Urothelium cell line (cell line): ENCODE results near the gene FBXO34.
A peak's percentile ranks its signal among the peaks of the same experiment; 100 is the strongest.
"Not testable (repeated sequence)": the region's sequence is repeated elsewhere in the genome, so short reads cannot be mapped to it uniquely, and the experiment has no call there.

Source experiments
- DNase-seq: peaks from one replicate; pipeline ENCODE4 v3.0.0; 2011; ENCODE audit warnings: low spot score, mixed read lengths
- FAIRE-seq: peaks from 2 replicates; lab custom pipeline; 2011; peaks lifted over from hg19 to GRCh38; lab: Jason Lieb, UNC

The FBXO34 gene

DNA sequence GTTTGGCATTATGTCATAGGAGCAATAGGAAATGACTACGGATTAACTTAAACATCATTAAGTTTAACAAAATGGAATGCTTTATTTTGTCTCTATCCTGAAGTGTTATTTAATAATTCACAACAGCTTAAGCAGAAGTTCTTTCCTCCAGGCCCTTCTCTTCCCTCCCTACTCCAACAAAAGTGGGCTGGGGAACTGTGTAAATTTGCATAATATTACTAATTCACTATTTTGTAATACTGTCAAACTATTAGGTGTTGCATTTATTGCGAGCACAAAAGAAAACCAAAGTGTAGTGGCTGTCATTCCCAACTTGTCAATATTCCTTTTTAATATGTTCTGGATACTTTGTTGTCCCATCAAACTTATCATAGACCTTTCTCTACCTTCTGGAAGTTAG is 70.6 kb downstream of the FBXO34 start:
- FAIRE-seq (no peak), DNase-seq (no peak)

DNA sequence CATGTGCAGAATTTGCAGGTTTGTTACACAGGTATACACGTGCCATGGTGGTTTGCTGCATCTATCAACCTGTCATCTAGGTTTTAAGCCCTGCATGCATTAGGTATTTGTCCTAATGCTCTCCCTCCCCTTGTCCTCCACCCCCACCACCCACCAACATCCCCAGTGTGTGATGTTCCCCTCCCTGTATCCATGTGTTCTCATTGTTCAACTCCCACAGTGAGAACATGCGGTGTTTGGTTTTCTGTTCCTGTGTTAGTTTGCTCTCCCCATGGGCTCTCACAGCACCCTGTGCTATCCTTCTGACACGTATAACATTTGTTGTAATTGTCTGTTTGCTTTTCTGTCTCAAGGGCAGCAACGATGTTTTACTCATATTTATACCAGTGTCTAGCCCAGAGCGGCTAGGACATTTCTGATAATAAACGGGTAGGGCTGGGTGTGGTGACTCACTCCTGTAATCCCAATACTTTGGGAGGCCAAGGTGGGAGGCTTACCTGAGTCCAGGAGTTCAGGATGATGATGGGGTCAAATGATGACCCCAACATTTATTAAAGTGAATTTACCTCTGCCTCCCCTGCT is 73.5 kb downstream of the FBXO34 start:
- DNase-seq = not testable (repeated sequence)
- peak; percentile 50 for FAIRE-seq

DNA sequence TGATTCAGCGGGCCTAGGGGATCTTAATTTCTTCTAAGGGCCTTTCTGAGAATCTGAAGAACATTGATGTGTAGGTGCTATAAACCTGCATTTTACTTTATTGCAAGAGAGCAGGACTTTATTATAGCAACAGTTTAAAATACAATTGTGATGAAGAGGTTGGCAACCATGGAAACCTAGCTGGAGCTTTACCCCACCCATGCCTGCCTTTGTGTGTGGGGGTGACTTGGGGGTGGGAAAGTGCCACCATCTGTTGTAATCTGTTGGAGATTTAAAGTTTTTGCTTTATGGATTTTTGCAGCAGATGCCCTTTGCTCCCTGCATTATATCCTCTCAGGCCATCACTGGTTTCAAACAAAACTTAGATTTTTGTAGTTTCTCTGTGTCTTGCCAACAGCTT is 75.8 kb downstream of the FBXO34 start:
- FAIRE-seq (no peak), DNase-seq (no peak)

DNA sequence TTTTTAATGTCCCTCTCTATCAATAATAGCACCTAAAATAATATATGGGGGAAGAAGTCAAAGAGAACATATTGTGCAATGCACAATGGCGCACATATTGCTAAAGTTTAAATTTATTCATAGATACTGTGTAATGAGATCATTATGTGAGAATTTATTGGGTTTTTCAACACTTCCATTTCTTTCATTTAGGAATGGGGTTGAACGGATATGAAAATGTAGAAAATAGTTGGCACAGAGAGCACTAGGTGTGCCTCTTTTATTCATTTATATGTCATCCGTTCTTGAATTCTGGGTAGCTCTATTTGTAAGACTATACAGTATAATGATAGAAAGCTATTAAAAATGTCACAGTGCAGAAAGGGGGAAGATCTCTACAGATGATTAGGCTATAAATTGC is 76.5 kb downstream of the FBXO34 start:
- FAIRE-seq = no peak
- DNase-seq = no peak

GRCh38 chr14:55348766-55349453 is 77.7 kb downstream of the FBXO34 start:
- FAIRE-seq (no peak), DNase-seq (no peak)

- no peak for FAIRE-seq
- no peak for DNase-seq
These were observed 78.3 kb downstream of the FBXO34 start for GRCh38 chr14:55349565-55349964.

DNA sequence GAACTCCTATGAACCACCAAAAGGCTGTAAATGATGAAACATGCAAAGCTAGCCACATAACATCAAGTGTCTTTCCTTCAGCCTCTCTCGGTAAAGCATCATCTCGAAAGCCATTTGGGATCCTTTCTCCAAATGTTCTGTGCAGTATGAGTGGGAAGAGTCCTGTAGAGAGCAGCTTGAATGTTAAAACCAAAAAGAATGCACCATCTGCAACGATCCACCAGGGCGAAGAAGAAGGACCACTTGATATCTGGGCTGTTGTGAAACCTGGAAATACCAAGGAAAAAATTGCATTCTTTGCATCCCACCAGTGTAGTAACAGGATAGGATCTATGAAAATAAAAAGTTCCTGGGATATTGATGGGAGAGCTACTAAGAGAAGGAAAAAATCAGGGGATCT is 79.2 kb downstream of the FBXO34 start:
- FAIRE-seq (no peak), DNase-seq (no peak)

DNA sequence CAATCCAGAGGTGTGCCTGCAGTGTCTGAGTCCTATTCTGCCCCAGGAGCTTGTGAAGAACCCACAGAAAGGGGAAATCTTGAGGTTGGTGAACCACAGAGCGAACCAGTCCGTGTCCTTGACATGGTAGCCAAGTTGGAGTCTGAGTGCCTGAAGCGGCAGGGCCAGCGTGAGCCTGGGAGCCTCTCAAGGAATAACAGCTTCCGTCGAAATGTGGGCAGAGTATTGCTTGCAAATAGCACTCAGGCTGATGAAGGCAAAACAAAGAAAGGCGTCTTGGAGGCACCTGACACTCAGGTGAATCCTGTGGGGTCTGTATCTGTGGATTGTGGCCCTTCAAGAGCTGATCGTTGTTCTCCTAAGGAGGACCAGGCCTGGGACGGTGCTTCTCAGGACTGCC is 79.9 kb downstream of the FBXO34 start:
- no peak for FAIRE-seq
- no peak for DNase-seq

GRCh38 chr14:55352201-55352600 is 81.0 kb downstream of the FBXO34 start:
- DNase-seq (no peak), FAIRE-seq (no peak)

DNA sequence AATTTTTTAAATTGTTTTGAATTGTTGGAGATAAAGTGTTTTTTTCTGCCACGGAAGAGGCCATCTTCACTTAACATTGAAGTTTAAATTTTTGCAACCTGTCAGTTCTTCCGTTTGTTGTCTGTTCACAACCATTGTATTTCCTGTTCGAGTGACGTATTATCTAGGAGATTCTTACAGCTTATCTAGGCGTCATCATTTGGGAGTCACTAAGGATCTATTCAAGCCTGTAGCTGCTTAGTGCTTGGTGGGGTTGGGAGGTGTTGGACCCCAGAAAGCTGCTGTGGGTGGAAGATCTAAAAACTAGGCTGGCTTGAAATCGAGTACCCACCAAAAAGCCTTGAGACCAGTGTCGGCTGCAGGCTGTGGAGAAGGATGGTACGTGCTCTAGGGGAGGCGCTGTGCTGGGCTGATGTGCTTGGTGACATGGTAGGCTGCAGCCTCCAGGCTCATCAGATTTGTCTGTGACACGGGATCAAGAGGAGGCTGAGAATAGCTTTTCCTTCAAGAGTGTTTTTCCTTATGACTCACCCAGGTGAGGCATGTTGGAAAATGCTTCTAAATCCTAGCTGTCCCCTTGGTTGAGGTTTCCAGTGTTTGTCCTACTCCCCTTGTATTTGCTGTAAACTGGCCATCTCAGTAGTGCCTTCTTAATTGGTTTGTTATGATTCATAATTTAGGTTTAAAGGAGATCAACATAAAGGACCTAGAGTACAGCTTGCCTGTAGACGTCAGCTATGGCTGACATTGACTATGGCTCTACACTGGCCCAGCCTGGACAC is 82.7 kb downstream of the FBXO34 start:
- FAIRE-seq = no peak
- DNase-seq = no peak

DNA sequence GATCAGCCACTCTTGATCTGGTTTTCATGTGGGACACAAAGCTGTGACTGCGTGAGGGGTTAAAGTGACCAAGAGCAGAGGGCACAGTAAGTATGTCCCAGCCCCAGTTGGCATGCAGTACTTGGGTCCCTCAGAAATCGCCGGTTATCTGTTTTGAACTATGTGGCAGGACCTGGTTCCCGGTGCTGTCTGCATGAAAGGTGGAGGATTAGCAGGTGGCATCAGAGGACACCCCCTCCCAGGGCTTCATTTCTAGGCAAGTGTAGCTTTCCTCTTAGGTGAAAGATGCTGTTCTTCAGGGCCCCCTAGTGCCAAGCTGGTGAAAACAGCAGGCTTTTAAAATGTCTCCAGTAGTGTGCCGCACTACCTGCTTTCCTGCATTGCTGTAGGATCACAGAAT is 83.3 kb downstream of the FBXO34 start:
- DNase-seq (peak; percentile 58), FAIRE-seq (no peak)

DNA sequence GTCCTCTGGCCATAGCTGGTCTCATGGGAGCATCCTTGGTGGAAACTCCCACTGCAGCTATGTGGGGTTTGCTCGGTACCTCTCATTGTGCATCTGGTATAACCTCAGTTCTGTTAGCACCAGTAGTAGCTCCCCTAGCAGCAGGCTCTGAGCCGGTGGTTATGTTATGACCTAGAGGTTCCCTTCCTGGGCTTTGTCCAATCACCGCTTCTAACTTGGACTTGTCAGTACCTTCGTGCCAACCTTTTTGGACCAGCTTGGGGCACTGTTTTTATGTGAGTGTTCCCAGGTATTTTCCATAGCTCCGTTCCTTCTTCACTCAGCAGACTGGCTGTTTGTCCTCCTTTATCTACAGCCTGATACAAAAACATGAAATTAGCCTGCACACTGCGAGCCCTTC is 84.7 kb downstream of the FBXO34 start:
- no peak for FAIRE-seq
- no peak for DNase-seq

- FAIRE-seq (peak; percentile 81), DNase-seq (no peak)
These were observed 85.7 kb downstream of the FBXO34 start for GRCh38 chr14:55356913-55357312.

- peak; percentile 95 for FAIRE-seq
These were observed 88.1 kb downstream of the FBXO34 start for GRCh38 chr14:55359307-55359706.

GRCh38 chr14:55361190-55361589 is 90.0 kb downstream of the FBXO34 start:
- FAIRE-seq = no peak
- no peak for DNase-seq

More at GRCh38 chr14:55359307-55359706, 88.1 kb downstream of the FBXO34 start:
- no peak for DNase-seq

DNA sequence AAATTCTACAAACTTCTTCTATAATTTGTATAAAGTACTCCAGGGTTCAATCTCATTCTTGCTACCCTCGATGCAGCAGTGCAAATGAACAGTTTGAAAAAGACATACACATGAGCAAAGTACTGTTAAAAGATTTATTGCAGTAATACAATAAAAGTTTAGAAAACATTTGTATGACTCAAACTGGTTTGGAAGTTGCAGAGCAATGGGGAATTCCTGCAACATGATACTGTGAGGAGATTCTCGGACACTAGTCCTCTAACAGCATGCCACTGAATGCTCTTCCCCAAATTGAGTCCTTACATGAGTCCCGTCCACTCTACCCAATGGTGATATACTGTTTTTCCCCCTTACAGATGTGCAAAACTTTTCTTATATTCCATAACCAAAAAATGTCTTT is 95.0 kb downstream of the FBXO34 start:
- DNase-seq (no peak), FAIRE-seq (peak; percentile 44)

- FAIRE-seq (no peak), DNase-seq (no peak)
These were observed 99.7 kb downstream of the FBXO34 start for GRCh38 chr14:55370883-55371455.

DNA sequence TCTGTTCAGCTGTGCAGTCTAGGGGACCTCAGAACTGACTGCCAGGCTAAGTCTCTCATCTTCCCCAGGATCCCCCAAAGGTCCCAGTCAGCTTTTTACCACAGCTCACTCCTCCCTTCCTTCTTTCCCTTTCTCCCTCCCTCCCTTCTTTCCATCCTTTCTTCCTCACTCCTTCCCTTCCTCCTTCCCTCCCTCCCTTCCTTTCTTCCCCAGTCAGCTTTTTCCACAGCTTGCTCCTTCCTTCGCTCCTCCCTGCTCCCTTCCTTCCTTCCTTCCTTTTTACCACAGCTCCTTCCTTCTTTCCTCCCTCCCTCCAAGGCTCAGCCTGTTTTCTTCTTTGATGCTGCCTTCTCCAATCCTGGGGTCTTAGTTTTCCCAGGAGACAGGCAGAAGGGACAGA is 101.2 kb downstream of the FBXO34 start:
- FAIRE-seq (no peak), DNase-seq (no peak)

DNA sequence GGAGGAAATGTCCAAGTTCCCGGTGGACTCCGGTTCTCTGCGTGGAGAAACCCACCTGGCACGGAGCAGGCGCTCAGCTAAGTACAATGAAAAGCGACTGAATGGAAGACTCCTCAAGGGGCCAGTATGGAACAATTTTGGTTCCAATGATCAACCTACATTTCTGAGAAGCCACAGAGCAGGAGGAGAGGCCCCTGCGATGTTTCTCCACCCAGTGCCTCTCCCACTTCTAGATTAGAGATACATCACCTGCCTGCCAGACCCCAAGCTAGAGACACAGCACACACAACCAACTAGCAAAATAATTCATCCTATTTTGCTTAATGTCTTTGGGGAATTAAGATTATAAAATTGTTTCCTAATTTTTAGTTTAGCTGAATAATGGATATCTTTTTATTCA is 101.6 kb downstream of the FBXO34 start:
- no peak for DNase-seq
- FAIRE-seq = no peak

DNA sequence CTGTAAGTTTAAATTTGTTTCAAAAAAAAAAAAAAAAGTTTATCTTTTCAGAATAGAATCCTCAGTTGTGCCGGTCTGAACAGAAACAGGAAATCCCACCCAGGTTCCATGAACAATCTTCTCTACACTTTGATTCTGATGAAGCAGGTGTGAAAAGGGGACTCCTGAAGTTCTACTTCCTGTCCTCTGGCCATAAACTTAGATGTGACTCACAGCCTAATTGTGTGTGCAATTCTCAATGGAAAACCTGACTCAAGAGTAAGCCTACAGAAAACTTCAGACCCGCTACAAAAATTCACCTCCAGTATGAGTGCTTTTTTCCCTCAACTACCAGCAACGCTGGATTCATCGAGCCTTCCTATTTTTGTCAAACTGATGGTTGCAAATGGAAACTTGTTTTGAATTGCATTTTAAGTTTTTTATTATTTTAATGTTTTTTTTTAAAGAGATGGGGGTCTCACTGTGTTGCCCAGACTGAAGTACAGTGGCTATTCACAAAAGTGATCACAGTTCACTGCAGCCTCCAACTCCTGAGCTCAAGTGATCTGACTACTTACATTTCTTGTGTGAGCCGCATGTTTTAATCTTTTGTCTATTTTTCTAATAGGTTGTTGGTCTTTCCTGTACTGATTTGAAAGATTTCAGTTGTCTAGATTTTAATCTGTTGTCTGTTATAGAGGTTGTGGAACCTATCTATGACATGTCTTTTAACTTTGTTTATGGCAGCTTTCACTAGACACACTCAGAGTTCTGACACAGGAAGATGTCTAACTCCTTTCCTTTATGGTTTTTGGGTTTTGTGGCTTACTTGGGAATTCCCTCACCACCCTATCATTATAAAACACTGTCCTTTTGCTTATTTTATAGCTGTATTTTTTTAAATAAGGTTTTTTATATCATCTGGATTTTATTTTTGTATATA is 102.8 kb downstream of the FBXO34 start:
- DNase-seq (peak; percentile 58), FAIRE-seq (no peak)

- no peak for DNase-seq
- FAIRE-seq = no peak
These were observed 103.5 kb downstream of the FBXO34 start for GRCh38 chr14:55374771-55375170.
